ENCODE results near the gene ZNF668. TPM values are rescaled to one million over a fixed set of nuclear protein-coding genes. Genes with fewer than 3 reads are reported as not detected.

ZNF668 gene
- total and polyA plus RNA-seq, 2 of the 8 experiments (the other 6 are each of a cell fraction or from before 2014, with no cell fraction given) = 14.0 to 14.3 TPM

DNA sequence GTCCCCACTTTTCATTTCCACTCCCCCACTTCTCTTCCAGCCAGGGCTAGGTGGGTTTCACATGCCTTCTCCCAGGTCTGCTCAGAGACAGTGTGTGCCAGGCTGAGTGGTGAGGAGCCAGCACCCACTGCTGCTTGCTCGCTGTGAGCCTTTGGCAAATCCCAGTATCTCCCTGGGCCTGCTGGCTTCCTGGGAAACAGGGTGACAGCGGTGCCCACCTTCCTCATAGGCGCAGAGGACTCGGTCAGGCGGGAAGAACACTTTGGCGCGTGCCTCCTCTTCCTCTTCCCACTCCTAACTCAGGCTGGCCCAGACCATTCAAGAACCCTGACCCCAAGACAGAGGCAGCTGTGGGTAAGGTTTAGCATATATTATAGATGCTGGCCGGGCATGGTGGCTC lies 15.2 kb upstream of the ZNF668 start:
- H3K79me2 ChIP-seq (ENCODE audit: control insufficient read depth in 1 of 2, insufficient read depth in 2 of 2, low read length in 2 of 2) = peaks cover 0 to 7% of the 10 kb centered on the region in 2 experiments; a peak in 1 of 4 replicates

More for the DNA sequence above, 15.2 kb upstream of the ZNF668 start:
- no peak overlapping the region for H3K27ac ChIP-seq (ENCODE audit: low read depth, low read length)
- ChIA-PET CTCF (ENCODE audit: partially characterized antibody) (interaction anchor here (1.1 to 3.0 kb wide), 3 partner anchors 10 to 55 kb away, joined by 4 to 14 read pairs (median 6); no protein-coding TSS in a partner anchor), POLR2A (ENCODE audit: partially characterized antibody) (interaction anchor here (0.8 to 1.5 kb wide), 3 partner anchors 19 to 625 kb away, joined by 3 to 4 read pairs (median 3); partner anchors contain the start of gene PRSS8)
- H4K5ac ChIP-seq (ENCODE audit: insufficient read length, low read depth, low read length) = no peak overlapping the region
- no peak overlapping the region for H4K91ac ChIP-seq (replicated peaks; ENCODE audit: insufficient read length, low read length)
- H3K23ac ChIP-seq (ENCODE audit: insufficient read length) = no peak overlapping the region
- H4K8ac ChIP-seq (ENCODE audit: extremely low read depth, insufficient read depth, low read length) = no peak overlapping the region
- peaks cover 0 to 15% (median 4%) of the 10 kb centered on the region in 4 experiments; a peak in 5 of 8 replicates for H3K36me3 ChIP-seq (ENCODE audit: control insufficient read depth in 2 of 4, insufficient read depth in 4 of 4, low read length in 3 of 4)
- no peak overlapping the region for H3K18ac ChIP-seq (ENCODE audit: extremely low read depth, low read length)
- 88% methylated on average over 8 of the region's 8 CpGs; no CpG with 5 or more reads in 1 of the 2 experiments for WGBS, 2 experiments (ENCODE audit: extremely low coverage in 1 of 2, insufficient coverage in 1 of 2, insufficient read length in 1 of 2, insufficient replicate concordance in 2 of 2, low coverage in 1 of 2, low lambda C conversion rate in 2 of 2, missing lambda C conversion rate in 1 of 2)
- H2AK5ac ChIP-seq (ENCODE audit: low read depth, low read length) = no peak overlapping the region
- H2BK12ac ChIP-seq (ENCODE audit: low read depth, low read length) = no peak overlapping the region
- H3K56ac ChIP-seq (replicated peaks; ENCODE audit: insufficient read length, low read depth, low read length) = no peak overlapping the region
- H3K4ac ChIP-seq (replicated peaks; ENCODE audit: insufficient read length, low read depth, low read length) = no peak overlapping the region
- no peak overlapping the region for H3K9ac ChIP-seq (replicated peaks in 1 of 4; ENCODE audit: extremely low read depth in 1 of 4, low read depth in 3 of 4, low read length in 3 of 4)
- TF ChIP-seq CEBPB (IDR thresholded peaks at IDR 0.05; ENCODE audit: low read depth, low read length) (no peak), POLR2A (IDR thresholded peaks at IDR 0.05; ENCODE audit: control extremely low read depth in 1 of 2, low read depth in 2 of 2, low read length in 2 of 2) (no peak), SIX5 (IDR thresholded peaks at IDR 0.05; ENCODE audit: low read depth, low read length) (no peak), RBBP5 (IDR thresholded peaks at IDR 0.05; ENCODE audit: borderline replicate concordance, low read depth, low read length) (no peak), RFX5 (IDR thresholded peaks at IDR 0.05; ENCODE audit: borderline replicate concordance, low read depth, low read length) (no peak), YY1 (IDR thresholded peaks at IDR 0.05; ENCODE audit: low read depth, low read length) (no peak), KDM4A (IDR thresholded peaks at IDR 0.05; ENCODE audit: low read depth, low read length, severe bottlenecking) (no peak), KDM5A (IDR thresholded peaks at IDR 0.05; ENCODE audit: low read length) (no peak), USF2 (IDR thresholded peaks at IDR 0.05; ENCODE audit: low read length) (no peak), SAP30 (IDR thresholded peaks at IDR 0.05; ENCODE audit: insufficient read depth, insufficient replicate concordance, low read length) (no peak)
- FAIRE-seq (no peak), DNase-seq (ENCODE audit: low read depth in 1 of 2, low spot score in 2 of 2) (no peak)
- peaks cover 7% of the 10 kb centered on the region for H3K23me2 ChIP-seq (ENCODE audit: low read depth, low read length)
- H3K4me1 ChIP-seq (replicated peaks in 1 of 4; ENCODE audit: control insufficient read depth in 3 of 4, insufficient read depth in 4 of 4, low read length in 3 of 4) = peaks cover 0 to 9% (median 3%) of the 10 kb centered on the region in 4 experiments; a peak in 4 of 7 replicates
- no peak overlapping the region for H2BK15ac ChIP-seq (ENCODE audit: low read length)
- no peaks in the 10 kb centered on the region for H3K27me3 ChIP-seq (replicated peaks in 1 of 4; ENCODE audit: control insufficient read depth in 3 of 4, extremely low read depth in 1 of 4, insufficient read depth in 3 of 4, low read length in 3 of 4)
- no peak overlapping the region for H3K14ac ChIP-seq (ENCODE audit: insufficient read length)
- H3K4me3 ChIP-seq (ENCODE audit: extremely low read depth in 1 of 4, insufficient read depth in 2 of 4, low read depth in 3 of 4, low read length in 4 of 4) = no peak overlapping the region
- H2BK5ac ChIP-seq (ENCODE audit: low read depth, low read length) = no peak overlapping the region
- H4K20me1 ChIP-seq (replicated peaks in 1 of 2; ENCODE audit: control insufficient read depth in 1 of 2, insufficient read depth in 2 of 2, low read length in 2 of 2) = peaks cover 8 to 28% of the 10 kb centered on the region in 2 experiments
- H3K9me3 ChIP-seq (ENCODE audit: insufficient read depth in 2 of 2, low read depth in 1 of 2, low read length in 1 of 2) = no peaks in the 10 kb centered on the region
- H3K4me2 ChIP-seq (ENCODE audit: insufficient read depth in 1 of 2, low read depth in 2 of 2, low read length in 2 of 2) = no peak overlapping the region
- H2AFZ ChIP-seq (ENCODE audit: low read length) = no peak overlapping the region
- H2BK20ac ChIP-seq (ENCODE audit: low read length) = no peak overlapping the region
- H3K79me1 ChIP-seq (ENCODE audit: low read depth, low read length) = peaks cover 12% of the 10 kb centered on the region
- H2BK120ac ChIP-seq (replicated peaks; ENCODE audit: low read depth, low read length) = no peak overlapping the region
